ENCODE measurements around the gene SLC34A1. TPM values are rescaled to one million over a fixed set of nuclear protein-coding genes. Genes with fewer than 3 reads are reported as not detected.

SLC34A1 gene
- not detected for total RNA-seq (ENCODE audit: unreplicated experiment)
- long read RNA-seq, result 0 reads

GRCh38 chr5:177384134-177384533 is at the start of gene SLC34A1:
Gene SLC34A1, plus strand, starts transcription at chr5:177384434. Its CDS starts 1,308 bp downstream, at chr5:177385742.
- peaks cover 9% of the 10 kb centered on the region for H3K27me3 Mint-ChIP-seq (ENCODE audit: unreplicated experiment)
- H3K4me1 Mint-ChIP-seq (ENCODE audit: low read depth, unreplicated experiment), result no peaks in the 10 kb centered on the region
- no peak within 1 kb of the TSS for H3K27ac Mint-ChIP-seq (ENCODE audit: unreplicated experiment)
- H3K36me3 Mint-ChIP-seq (ENCODE audit: unreplicated experiment), result no peaks in the 10 kb centered on the region
- no peak for DNase-seq
- TF ChIP-seq CTCF (IDR thresholded peaks at IDR 0.05; ENCODE audit: partially characterized antibody, unreplicated experiment), result no peak
- peaks cover 10% of the 10 kb centered on the region for H3K9me3 Mint-ChIP-seq (ENCODE audit: unreplicated experiment)
- no peak within 1 kb of the TSS for H3K4me3 Mint-ChIP-seq (ENCODE audit: unreplicated experiment)

- TF ChIP-seq CTCF (IDR thresholded peaks at IDR 0.05; ENCODE audit: partially characterized antibody, unreplicated experiment), result no peak
- peaks cover 9% of the 10 kb centered on the region for H3K9me3 Mint-ChIP-seq (ENCODE audit: unreplicated experiment)
- peaks cover 5% of the 10 kb centered on the region for H3K36me3 Mint-ChIP-seq (ENCODE audit: unreplicated experiment)
- peaks cover 12% of the 10 kb centered on the region for H3K27me3 Mint-ChIP-seq (ENCODE audit: unreplicated experiment)
- no peak overlapping the region for H3K4me3 Mint-ChIP-seq (ENCODE audit: unreplicated experiment)
- DNase-seq, result no peak
- H3K4me1 Mint-ChIP-seq (ENCODE audit: low read depth, unreplicated experiment), result peaks cover 22% of the 10 kb centered on the region
- H3K27ac Mint-ChIP-seq (ENCODE audit: unreplicated experiment), result no peak overlapping the region
Observed at GRCh38 chr5:177334781-177335700, 49.2 kb upstream of the SLC34A1 start.

GRCh38 chr5:177335701-177336065 is 48.6 kb upstream of the SLC34A1 start:
- Mint-ChIP-seq H3K27ac (ENCODE audit: unreplicated experiment) (peak overlapping the region; percentile 55), H3K4me1 (ENCODE audit: low read depth, unreplicated experiment) (peaks cover 22% of the 10 kb centered on the region), H3K36me3 (ENCODE audit: unreplicated experiment) (peaks cover 5% of the 10 kb centered on the region), H3K9me3 (ENCODE audit: unreplicated experiment) (peaks cover 9% of the 10 kb centered on the region), H3K27me3 (ENCODE audit: unreplicated experiment) (peaks cover 9% of the 10 kb centered on the region), H3K4me3 (ENCODE audit: unreplicated experiment) (no peak overlapping the region)
- TF ChIP-seq CTCF (IDR thresholded peaks at IDR 0.05; ENCODE audit: partially characterized antibody, unreplicated experiment), result no peak
- DNase-seq, result no peak

GRCh38 chr5:177336112-177336511 is 48.1 kb upstream of the SLC34A1 start:
- DNase-seq, result no peak
- Mint-ChIP-seq H3K4me3 (ENCODE audit: unreplicated experiment) (no peak overlapping the region), H3K9me3 (ENCODE audit: unreplicated experiment) (peaks cover 9% of the 10 kb centered on the region), H3K27me3 (ENCODE audit: unreplicated experiment) (peaks cover 5% of the 10 kb centered on the region), H3K36me3 (ENCODE audit: unreplicated experiment) (peaks cover 5% of the 10 kb centered on the region), H3K4me1 (ENCODE audit: low read depth, unreplicated experiment) (peaks cover 19% of the 10 kb centered on the region), H3K27ac (ENCODE audit: unreplicated experiment) (peak overlapping the region; percentile 55)
- TF ChIP-seq CTCF (IDR thresholded peaks at IDR 0.05; ENCODE audit: partially characterized antibody, unreplicated experiment), result no peak
